HG03460 (cell line): ENCODE data around the gene FBXO45.
A peak's percentile ranks its signal among the peaks of the same experiment; 100 is the strongest.
"Not testable (repeated sequence)": the region's sequence is repeated elsewhere in the genome, so short reads cannot be mapped to it uniquely, and the experiment has no call there.

Experiments used
- ATAC-seq: cut with Tn5 transposase; IDR thresholded peaks from one replicate; pipeline ENCODE4 v1.9.1; 2021; ENCODE audit not compliant: unreplicated experiment

The FBXO45 gene

DNA sequence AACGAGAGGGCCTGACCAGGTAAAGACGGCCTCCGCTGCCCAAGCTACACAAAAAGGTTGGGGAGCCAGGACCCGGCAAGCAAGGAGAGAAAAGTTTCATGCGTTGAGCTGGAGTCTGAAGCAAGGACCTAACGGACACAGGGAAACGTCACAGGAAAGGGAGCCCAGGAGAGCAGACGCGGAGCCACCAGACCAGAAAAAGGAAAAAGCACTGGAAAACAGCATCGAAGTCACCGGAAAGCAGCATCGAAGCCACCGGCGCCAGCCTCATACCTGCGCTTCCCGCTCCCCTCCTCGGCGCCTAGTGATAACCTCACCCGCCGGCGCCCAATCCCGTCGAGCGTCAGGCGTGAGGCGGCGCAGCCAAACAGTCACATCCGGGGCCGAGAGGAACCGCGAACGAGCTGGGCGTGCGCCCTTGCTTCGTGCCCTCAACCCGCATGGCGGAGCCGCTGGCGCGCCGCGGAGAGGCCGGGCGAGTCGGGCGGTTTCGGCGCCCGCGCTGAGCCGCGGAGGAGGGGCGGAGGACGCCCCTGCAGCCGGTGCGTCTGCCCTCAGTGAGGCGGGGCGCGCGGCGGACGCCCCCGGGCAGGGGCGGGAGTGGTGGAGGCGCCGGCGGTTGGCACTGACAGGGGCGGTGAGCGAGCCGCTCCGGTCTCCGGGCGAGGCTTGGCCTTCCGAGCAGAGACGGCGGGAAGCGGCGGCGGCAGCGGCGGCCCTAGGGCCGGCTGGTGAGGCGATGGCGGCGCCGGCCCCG, at the start of gene FBXO45, which contains the start of gene WDR53:
FBXO45 (plus strand) TSS at position 415 of the 757 bp plus-strand sequence; CDS start at position 740, 325 bp downstream.
WDR53 (minus strand) TSS at position 309 of the 757 bp plus-strand sequence. CDS start 7,079 bp downstream, outside the sequence.
- ATAC-seq: peak; percentile 92

GRCh38 chr3:196518966-196519717, 49.3 kb upstream of the FBXO45 start:
- ATAC-seq: no peak

DNA sequence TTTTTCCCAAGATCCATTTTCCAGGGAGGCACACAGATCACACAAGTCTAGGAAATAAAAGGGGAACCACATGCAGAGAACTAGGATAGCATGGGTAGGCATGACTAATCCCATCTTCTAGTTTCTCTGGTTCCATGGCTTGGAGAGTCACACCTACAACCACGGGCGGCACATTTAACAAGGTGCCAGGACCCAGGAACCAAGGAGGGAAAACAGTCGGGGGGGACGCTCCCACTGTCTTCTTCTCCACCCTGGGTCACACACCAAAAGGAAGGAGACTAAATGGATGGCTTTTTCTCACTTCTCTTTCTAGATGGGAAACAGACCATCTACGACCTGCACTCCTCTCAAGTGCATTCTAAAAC, 48.8 kb upstream of the FBXO45 start:
- no peak for ATAC-seq

DNA sequence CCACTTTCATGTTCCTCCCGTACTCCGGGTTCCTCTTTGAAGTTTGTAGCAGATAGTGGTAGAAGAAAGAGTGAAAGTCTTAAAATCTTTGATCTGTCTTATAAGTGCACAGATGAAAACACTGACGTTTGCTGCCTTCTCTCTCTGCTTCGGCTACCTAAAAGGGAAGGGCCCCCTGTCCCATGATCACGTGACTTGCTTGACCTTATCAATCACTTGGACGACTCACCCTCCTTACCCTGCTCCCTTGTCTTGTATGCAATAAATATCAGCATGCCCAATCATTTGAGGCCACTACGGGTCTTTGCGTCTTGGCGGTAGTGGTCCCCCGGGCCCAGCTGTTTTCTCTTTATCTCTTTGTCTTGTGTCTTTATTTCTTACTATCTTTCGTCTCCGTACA, 47.2 kb upstream of the FBXO45 start:
- ATAC-seq: not testable (repeated sequence)

DNA sequence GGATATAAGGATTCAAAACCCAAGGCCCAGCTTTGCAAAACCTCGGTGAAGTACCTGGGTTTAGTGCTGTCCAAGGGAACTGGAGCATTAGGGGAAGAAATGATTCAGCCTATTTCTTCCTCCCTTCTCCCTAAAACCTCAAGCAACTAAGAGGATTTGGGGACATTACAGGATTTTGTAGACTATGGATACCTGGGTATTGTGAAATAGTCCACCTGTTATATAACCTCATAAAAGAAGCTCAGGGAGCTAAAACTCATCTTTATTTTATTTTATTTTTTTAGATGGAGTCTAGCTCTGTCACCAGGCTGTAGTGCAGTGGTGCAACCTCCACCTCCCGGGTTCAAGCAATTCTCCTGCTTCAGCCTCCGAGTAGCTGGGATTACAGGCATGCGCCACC, 44.6 kb upstream of the FBXO45 start:
- no peak for ATAC-seq

GRCh38 chr3:196524527-196524926, 43.9 kb upstream of the FBXO45 start:
- ATAC-seq: no peak

GRCh38 chr3:196525141-196525540, 43.3 kb upstream of the FBXO45 start:
- no peak for ATAC-seq

DNA sequence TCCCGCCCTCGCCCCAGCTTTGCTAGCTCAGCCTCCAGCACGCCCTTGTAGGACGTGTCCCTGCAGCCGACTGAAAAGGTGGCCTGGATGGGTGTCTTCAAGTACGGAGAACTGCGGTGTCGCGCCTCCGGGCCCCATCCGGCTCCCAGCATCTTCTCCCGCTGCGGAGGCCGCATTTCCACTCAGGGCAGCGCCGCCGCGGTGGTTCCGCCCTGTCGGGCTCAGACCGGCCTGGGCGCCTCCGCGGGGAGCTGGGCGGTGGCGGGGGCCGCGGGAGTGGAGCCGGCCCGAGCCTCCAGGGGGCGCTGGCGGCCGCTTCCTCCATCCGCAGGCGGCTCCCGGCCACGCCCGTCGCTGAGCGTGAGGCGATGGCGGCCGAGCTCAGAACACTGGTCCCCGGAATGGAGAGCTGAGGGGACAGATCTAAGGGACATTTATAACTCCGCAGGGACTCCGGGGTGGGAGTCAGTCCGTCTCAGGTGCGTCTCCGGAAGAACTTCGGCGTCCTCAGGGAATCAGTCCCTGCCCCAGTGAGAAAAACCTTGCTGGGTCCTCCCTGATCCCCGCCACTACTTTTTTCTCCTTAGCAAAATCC, 39.7 kb upstream of the FBXO45 start:
- ATAC-seq: peak; percentile 80

GRCh38 chr3:196531418-196531817, 37.0 kb upstream of the FBXO45 start:
- ATAC-seq: no peak

- ATAC-seq: no peak
Measured at GRCh38 chr3:196533260-196533681, 35.2 kb upstream of the FBXO45 start.

DNA sequence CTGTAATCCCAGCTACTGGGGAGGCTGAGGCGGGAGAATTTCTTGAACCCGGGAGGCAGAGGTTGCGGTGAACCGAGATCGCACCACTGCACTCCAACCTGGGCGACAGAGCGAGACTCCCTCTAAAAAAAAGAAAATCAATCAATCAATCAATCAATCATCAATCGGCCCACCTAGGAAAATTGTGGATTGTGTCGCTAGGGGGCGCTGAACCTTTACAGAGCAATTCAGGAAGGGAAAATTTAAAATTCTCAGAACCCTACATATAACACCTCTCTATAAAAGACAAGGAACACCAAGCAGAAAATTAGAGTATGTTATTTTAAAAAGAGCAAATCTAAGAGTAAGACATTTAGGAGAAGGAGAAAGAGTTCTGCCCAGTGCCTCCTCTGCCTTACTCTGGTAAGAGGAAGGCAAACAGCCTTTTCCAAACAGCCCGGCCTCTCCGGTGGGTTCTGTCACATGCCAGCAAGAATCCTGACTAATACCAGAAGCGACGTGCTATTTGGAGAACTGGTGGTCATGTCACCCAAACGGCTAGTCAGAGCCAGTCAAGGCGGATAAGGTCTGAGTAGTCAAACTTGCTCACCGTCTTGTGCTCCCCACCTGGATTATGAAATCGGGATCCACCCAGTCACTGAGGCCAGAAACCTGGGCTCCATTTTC, 31.0 kb upstream of the FBXO45 start:
- no peak for ATAC-seq

DNA sequence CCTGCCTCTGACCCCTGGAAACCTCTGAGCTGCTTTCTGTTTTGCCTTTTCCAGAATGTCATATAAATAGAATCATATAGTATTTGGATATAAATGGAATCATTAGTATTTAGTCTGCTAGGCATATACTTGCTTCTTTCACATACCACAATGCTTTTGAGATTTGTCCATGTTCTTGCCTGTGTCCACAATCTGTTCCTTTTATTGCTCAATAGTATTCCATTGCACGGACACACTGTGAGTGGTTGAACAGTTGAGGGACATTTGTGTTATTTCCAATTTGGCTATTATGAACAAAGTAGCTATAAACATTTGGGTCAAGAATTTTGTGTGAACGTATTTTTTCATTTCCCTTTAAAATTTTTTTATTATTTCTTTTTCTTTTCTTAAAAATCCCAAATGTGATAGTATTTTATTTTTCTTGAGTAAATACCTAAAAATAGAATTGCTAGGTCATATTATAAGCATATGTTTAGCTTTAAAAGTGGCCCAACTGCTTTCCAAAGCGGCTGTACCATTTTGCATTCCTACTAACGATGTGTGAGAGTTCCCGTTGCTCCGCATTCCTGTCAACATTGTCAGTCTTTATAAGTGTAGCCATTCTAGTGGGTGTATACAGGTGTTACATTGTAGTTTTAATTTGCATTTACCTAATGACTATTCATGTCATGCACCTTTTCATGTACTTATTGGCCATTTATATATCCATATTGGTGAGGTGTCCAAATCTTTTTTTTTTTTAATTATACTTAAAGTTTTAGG, 26.6 kb upstream of the FBXO45 start:
- no peak for ATAC-seq

DNA sequence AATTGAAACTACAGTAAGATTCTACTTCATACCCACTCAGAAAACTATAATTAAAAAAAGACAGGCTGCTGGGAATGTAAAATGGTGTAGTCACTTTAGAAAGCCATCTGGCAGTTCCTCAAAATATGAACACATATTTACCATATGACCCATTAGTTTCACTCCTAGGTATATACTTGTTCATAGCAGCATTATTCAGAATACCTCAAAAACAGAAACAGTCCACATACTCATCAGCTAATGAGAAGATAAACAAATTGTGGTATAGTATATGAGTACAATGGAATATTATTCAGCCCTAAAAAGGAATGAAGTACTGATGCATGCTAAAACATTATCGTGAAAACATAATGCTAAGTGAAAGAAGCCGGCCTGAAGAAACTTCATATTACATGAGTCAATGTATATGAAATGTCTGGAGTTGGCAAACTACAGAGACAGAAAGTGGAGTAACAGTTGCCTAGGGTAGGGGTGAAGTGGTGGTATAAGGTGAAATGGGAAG, 23.9 kb upstream of the FBXO45 start:
- no peak for ATAC-seq

GRCh38 chr3:196546537-196546936, 21.9 kb upstream of the FBXO45 start:
- ATAC-seq: no peak

GRCh38 chr3:196547067-196547466, 21.4 kb upstream of the FBXO45 start:
- no peak for ATAC-seq

- not testable (repeated sequence) for ATAC-seq
Measured at GRCh38 chr3:196549312-196549711, 19.1 kb upstream of the FBXO45 start.

GRCh38 chr3:196550172-196550571, 18.3 kb upstream of the FBXO45 start:
- not testable (repeated sequence) for ATAC-seq

- ATAC-seq: no peak
Measured at GRCh38 chr3:196552253-196552652, 16.2 kb upstream of the FBXO45 start.

- ATAC-seq: no peak
Measured at GRCh38 chr3:196553551-196553950, 14.9 kb upstream of the FBXO45 start.

GRCh38 chr3:196554205-196554604, 14.3 kb upstream of the FBXO45 start:
- ATAC-seq: no peak
